ENCODE results near the gene RPRD2.
A peak's percentile ranks its signal among the peaks of the same experiment; 100 is the strongest.

RPRD2 gene

GRCh38 chr1:150511551-150511950 is 147.6 kb downstream of the RPRD2 start:
- DNase-seq (ENCODE audit: low read depth, low spot score): no peak
- H3K27ac ChIP-seq: no peak overlapping the region

- H3K27ac ChIP-seq: peak overlapping the region; percentile 73
- DNase-seq (ENCODE audit: low read depth, low spot score): no peak
These were observed 148.2 kb downstream of the RPRD2 start for GRCh38 chr1:150511985-150512660.

- H3K27ac ChIP-seq: peak overlapping the region; percentile 73
- no peak for DNase-seq (ENCODE audit: low read depth, low spot score)
These were observed 148.9 kb downstream of the RPRD2 start for GRCh38 chr1:150512846-150513245.

- no peak for DNase-seq (ENCODE audit: low read depth, low spot score)
- peak overlapping the region; percentile 73 for H3K27ac ChIP-seq
These were observed 149.4 kb downstream of the RPRD2 start for GRCh38 chr1:150513351-150513791.

GRCh38 chr1:150514260-150514659 is 150.3 kb downstream of the RPRD2 start:
- no peak for DNase-seq (ENCODE audit: low read depth, low spot score)
- H3K27ac ChIP-seq: peak overlapping the region; percentile 73

- peak overlapping the region; percentile 73 for H3K27ac ChIP-seq
- no peak for DNase-seq (ENCODE audit: low read depth, low spot score)
These were observed 151.0 kb downstream of the RPRD2 start for GRCh38 chr1:150514913-150515327.

- H3K27ac ChIP-seq: peak within 1 kb of the TSS; percentile 73
- DNase-seq (ENCODE audit: low read depth, low spot score): peak; percentile 78
These were observed 151.5 kb downstream of the RPRD2 start, which contains the start of gene FALEC for GRCh38 chr1:150515328-150516049. Gene FALEC (plus strand): TSS chr1:150515752.

- H3K27ac ChIP-seq: peak overlapping the region; percentile 73
- no peak for DNase-seq (ENCODE audit: low read depth, low spot score)
These were observed 152.2 kb downstream of the RPRD2 start for GRCh38 chr1:150516050-150516591.

GRCh38 chr1:150516616-150517015 is 152.7 kb downstream of the RPRD2 start:
- no peak for DNase-seq (ENCODE audit: low read depth, low spot score)
- peak overlapping the region; percentile 73 for H3K27ac ChIP-seq

GRCh38 chr1:150521196-150521968 is 157.4 kb downstream of the RPRD2 start:
- no peak overlapping the region for H3K27ac ChIP-seq
- DNase-seq (ENCODE audit: low read depth, low spot score): no peak

- no peak for DNase-seq (ENCODE audit: low read depth, low spot score)
- H3K27ac ChIP-seq: no peak overlapping the region
These were observed 161.4 kb downstream of the RPRD2 start for GRCh38 chr1:150525348-150525747.
